HG02678 (cell line): ENCODE results near the gene B2M.
A peak's percentile ranks its signal among the peaks of the same experiment; 100 is the strongest.
"Not testable (repeated sequence)": the region's sequence is repeated elsewhere in the genome, so short reads cannot be mapped to it uniquely, and the experiment has no call there.

Experiments used
- ATAC-seq: cut with Tn5 transposase; IDR thresholded peaks from one replicate; pipeline ENCODE4 v1.9.1; 2021; ENCODE audit warnings: mild to moderate bottlenecking, moderate library complexity; ENCODE audit not compliant: unreplicated experiment

B2M gene

GRCh38 chr15:44697014-44697413 lies 14.3 kb upstream of the B2M start:
- ATAC-seq = no peak

GRCh38 chr15:44698641-44699040 lies 12.7 kb upstream of the B2M start:
- no peak for ATAC-seq

- ATAC-seq = not testable (repeated sequence)
Observed at GRCh38 chr15:44700676-44701075, 10.6 kb upstream of the B2M start.

DNA sequence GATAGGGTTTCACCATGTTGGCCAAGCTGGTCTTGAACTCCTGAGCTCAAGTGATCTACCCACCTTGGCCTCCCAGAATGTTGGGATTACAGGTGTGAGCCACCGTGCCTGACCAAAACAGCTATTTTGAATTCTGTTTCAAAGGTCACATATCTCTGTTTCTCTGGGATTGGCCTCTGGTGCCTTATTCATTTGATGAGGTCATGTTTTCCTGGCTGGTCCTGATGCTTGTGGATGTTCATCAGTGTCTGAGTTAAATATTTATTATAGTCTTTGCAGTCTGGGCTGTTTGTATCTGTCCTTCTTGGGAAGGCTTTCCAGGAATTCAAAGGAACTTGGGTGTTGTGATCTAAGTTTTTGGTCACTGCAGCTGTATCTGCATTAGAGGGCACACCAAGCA lies 5.3 kb upstream of the B2M start:
- no peak for ATAC-seq

- no peak for ATAC-seq
Observed at GRCh38 chr15:44706401-44706800, 4.9 kb upstream of the B2M start.

DNA sequence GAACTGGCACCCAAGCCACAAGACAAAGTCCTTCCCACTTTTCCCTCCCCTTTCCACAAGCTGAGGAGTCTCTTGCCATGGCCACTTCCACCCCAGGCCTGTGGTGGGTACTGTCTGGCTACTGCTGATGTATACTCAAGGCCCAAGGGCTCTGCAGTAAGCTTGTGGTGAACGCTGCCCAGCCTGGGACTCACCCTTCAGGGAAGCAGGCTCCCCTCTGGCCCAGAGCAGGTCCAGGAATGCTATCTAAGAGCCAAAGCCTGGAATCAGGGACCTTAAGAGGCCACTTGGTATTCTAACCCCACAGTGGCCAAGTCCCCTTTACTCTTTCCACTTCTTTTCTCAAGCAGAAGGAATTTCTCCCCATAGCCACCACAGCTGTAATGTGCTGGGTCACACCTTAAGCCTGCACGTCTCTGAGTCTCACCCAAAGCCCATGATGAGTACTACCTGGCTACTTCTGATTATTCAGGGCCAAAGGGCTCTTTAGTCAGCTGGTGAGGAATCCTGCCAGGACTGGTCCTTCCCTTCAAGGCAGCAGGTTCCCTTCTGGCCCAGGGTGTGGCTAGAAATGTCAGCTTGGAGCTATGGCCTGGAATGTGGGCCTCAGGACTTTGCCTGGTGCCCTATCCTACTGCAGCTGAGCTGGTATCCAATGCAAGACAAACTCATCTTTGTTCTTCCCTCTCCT lies 4.2 kb upstream of the B2M start:
- no peak for ATAC-seq

GRCh38 chr15:44710236-44711095 lies 851 bp upstream of the B2M start:
- no peak for ATAC-seq

GRCh38 chr15:44711743-44712345 lies 527 bp downstream of the B2M start:
- no peak for ATAC-seq

DNA sequence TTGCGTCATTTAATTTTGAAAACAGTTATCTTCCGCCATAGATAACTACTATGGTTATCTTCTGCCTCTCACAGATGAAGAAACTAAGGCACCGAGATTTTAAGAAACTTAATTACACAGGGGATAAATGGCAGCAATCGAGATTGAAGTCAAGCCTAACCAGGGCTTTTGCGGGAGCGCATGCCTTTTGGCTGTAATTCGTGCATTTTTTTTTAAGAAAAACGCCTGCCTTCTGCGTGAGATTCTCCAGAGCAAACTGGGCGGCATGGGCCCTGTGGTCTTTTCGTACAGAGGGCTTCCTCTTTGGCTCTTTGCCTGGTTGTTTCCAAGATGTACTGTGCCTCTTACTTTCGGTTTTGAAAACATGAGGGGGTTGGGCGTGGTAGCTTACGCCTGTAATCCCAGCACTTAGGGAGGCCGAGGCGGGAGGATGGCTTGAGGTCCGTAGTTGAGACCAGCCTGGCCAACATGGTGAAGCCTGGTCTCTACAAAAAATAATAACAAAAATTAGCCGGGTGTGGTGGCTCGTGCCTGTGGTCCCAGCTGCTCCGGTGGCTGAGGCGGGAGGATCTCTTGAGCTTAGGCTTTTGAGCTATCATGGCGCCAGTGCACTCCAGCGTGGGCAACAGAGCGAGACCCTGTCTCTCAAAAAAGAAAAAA lies 1.2 kb downstream of the B2M start:
- ATAC-seq = no peak

GRCh38 chr15:44713006-44713966 lies 2.0 kb downstream of the B2M start:
- ATAC-seq = no peak

DNA sequence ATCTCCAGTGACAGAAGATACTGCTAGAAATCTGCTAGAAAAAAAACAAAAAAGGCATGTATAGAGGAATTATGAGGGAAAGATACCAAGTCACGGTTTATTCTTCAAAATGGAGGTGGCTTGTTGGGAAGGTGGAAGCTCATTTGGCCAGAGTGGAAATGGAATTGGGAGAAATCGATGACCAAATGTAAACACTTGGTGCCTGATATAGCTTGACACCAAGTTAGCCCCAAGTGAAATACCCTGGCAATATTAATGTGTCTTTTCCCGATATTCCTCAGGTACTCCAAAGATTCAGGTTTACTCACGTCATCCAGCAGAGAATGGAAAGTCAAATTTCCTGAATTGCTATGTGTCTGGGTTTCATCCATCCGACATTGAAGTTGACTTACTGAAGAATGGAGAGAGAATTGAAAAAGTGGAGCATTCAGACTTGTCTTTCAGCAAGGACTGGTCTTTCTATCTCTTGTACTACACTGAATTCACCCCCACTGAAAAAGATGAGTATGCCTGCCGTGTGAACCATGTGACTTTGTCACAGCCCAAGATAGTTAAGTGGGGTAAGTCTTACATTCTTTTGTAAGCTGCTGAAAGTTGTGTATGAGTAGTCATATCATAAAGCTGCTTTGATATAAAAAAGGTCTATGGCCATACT lies 4.0 kb downstream of the B2M start:
- ATAC-seq = no peak

- no peak for ATAC-seq
Observed at GRCh38 chr15:44715797-44716334, 4.5 kb downstream of the B2M start.

DNA sequence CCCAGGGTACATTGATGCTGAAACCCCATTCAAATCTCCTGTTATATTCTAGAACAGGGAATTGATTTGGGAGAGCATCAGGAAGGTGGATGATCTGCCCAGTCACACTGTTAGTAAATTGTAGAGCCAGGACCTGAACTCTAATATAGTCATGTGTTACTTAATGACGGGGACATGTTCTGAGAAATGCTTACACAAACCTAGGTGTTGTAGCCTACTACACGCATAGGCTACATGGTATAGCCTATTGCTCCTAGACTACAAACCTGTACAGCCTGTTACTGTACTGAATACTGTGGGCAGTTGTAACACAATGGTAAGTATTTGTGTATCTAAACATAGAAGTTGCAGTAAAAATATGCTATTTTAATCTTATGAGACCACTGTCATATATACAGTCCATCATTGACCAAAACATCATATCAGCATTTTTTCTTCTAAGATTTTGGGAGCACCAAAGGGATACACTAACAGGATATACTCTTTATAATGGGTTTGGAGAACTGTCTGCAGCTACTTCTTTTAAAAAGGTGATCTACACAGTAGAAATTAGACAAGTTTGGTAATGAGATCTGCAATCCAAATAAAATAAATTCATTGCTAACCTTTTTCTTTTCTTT lies 5.8 kb downstream of the B2M start:
- no peak for ATAC-seq

DNA sequence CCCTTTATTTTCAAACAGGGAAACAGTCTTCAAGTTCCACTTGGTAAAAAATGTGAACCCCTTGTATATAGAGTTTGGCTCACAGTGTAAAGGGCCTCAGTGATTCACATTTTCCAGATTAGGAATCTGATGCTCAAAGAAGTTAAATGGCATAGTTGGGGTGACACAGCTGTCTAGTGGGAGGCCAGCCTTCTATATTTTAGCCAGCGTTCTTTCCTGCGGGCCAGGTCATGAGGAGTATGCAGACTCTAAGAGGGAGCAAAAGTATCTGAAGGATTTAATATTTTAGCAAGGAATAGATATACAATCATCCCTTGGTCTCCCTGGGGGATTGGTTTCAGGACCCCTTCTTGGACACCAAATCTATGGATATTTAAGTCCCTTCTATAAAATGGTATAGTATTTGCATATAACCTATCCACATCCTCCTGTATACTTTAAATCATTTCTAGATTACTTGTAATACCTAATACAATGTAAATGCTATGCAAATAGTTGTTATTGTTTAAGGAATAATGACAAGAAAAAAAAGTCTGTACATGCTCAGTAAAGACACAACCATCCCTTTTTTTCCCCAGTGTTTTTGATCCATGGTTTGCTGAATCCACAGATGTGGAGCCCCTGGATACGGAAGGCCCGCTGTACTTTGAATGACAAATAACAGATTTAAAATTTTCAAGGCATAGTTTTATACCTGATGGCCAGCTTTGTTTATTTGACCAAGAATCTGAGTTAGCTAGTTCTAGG lies 7.0 kb downstream of the B2M start:
- no peak for ATAC-seq

GRCh38 chr15:44718927-44719292 lies 7.6 kb downstream of the B2M start:
- ATAC-seq = no peak

DNA sequence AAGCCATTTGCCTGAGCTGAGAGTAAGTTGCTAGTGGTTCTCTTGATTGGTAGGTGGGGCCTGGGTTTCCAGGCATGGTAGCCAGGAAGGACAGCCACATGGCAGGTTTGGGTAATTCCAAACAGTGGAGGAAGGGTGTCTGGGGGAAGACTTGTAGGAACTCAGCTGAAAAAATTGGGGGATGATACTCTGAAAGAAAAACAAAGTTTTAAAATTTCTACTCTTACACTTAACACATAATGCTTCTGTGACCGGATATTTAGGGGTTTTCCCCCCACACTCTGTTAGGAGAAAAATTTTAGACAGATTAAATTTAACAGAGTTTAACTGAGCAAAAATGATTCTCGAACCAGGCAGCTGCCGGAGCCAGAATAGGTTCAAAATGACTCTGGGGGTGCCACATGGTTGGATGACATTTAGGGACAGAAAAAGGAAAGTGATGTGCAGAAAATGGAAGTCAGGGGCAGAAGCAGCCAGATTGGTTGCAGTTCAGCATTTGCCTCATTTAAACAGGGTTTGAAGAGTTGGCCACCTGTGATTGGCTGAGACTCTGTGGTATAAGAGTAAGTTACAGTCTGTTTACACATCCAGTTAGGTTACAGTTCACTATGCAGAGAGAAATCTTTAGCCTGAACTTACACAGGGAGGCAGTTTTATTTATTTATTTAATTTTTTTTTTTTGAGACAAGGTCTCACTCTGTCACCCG lies 8.1 kb downstream of the B2M start:
- peak; percentile 61 for ATAC-seq

- not testable (repeated sequence) for ATAC-seq
Observed at GRCh38 chr15:44720000-44720435, 8.7 kb downstream of the B2M start.
